NCI-H748 treated with DMSO at 0.1 percent for 48 hours (cell line): ENCODE measurements around the gene KANSL1.

Experiments
- DNase-seq: peaks from one replicate; lab custom pipeline; 2025; lab: John Stamatoyannopoulos, UW

The KANSL1 gene

DNA sequence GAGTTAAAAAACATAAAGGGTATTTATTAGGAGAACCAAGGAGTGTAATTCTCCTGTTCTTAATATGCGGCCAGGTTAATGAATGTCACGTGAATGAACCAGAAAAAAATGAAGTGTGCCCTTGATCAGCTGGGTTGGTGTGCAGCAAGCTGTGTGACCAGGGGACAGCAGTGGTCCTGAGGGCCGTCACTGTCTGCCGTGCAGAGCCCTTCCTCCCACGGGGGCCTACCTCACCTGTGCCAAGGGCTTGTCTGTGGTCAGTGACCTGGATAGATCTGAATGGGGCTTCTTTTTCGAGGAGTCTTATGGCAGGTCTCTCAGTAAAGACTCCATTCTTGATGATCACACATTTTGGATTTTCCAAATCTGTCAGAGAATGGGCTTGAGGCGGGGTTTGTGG is 211.9 kb downstream of the KANSL1 start:
- no peak for DNase-seq

DNA sequence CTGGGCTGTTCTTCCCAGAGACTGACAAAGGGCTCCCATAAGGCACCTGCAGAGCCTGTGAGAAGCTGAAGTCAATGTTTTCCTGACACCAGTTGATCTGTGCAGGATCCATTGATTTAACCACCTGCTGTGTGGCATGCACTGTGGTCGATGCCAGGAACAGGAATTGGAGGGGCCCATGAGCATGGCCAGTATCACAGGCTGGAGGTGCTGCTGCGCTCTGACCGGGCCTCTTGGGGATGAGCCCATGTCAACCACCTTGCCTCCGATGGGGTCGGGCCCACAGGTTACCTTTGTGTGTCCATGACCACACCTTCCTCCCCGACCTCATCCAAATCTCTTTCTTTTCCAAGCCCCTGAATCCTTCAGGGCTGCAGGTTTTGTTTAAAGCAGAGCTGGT is 212.4 kb downstream of the KANSL1 start:
- DNase-seq, result no peak
